ENCODE measurements around the gene CLTC. TPM values are rescaled to one million over a fixed set of nuclear protein-coding genes. Genes with fewer than 3 reads are reported as not detected.
A peak's percentile ranks its signal among the peaks of the same experiment; 100 is the strongest.

CLTC gene
- total RNA-seq, 1 donor from 2014 or later, result 253 TPM

DNA sequence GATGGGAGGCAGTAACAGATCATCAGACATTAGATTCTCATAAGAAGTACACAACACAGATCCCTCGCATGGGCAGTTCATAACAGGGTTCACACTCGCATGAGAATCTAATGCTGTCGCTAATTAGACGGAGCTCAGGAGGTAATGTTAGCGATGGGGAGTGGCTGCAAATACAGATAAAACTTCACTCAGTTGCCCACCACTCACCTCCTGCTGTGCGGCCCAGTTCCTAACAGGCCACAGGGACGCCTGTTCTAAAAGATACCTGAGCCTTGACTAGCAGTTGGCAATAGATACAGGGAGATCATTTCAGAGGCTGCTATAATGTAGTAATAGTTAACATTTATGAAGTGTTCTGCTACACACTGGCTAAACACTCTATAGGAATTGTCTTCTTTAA is 82.6 kb downstream of the CLTC start:
- Mint-ChIP-seq H3K4me1 (ENCODE audit: low read depth, unreplicated experiment) (peaks cover 10% of the 10 kb centered on the region), H3K27me3 (ENCODE audit: unreplicated experiment) (peaks cover 4% of the 10 kb centered on the region), H3K4me3 (ENCODE audit: unreplicated experiment) (no peak overlapping the region), H3K36me3 (ENCODE audit: unreplicated experiment) (no peaks in the 10 kb centered on the region), H3K27ac (ENCODE audit: unreplicated experiment) (no peak overlapping the region), H3K9me3 (ENCODE audit: unreplicated experiment) (peaks cover 4% of the 10 kb centered on the region)
- TF ChIP-seq, protein P1, sequence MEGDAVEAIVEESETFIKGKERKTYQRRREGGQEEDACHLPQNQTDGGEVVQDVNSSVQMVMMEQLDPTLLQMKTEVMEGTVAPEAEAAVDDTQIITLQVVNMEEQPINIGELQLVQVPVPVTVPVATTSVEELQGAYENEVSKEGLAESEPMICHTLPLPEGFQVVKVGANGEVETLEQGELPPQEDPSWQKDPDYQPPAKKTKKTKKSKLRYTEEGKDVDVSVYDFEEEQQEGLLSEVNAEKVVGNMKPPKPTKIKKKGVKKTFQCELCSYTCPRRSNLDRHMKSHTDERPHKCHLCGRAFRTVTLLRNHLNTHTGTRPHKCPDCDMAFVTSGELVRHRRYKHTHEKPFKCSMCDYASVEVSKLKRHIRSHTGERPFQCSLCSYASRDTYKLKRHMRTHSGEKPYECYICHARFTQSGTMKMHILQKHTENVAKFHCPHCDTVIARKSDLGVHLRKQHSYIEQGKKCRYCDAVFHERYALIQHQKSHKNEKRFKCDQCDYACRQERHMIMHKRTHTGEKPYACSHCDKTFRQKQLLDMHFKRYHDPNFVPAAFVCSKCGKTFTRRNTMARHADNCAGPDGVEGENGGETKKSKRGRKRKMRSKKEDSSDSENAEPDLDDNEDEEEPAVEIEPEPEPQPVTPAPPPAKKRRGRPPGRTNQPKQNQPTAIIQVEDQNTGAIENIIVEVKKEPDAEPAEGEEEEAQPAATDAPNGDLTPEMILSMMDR (IDR thresholded peaks at IDR 0.05; ENCODE audit: partially characterized antibody, unreplicated experiment), result no peak
- DNase-seq, result no peak

DNA sequence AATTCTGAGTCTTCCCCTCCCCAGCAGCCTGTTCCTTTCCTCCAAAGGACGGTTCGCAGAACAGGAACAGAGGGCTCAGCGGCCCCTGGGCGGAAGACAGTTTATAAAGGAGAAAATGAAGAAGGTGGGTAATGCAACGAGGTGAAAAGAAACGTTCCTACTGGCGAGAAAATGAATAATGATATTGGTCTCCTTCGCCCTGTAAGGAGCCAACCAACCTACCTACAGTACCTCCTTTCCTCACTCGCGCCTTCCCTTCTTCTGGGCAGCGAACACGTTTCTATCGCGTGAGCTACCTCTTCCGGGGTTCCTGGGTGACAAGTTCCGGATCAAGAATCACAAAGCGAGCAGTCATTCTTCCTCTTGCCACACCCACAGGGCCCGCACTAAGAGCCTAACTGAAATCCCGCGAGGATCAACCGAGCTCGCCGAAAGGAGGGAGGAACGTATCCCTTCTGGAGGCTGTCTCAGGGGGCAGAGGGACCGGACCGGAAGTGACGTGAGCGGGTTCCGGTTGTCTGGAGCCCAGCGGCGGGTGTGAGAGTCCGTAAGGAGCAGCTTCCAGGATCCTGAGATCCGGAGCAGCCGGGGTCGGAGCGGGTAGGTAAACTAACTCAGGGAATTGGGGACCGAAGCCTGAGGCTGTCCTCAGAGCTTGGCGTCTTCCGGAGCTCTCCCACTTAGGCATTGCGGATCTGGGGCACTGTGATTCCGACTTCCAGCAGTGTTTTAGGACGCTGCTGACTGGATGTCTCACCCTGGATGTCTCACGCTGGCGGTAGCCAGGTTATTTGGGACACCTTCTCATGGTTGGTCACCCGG is 87.7 kb downstream of the CLTC start, which contains the start of the genes PTRH2 and VMP1:
PTRH2 (minus strand) TSS at position 282 of the 822 bp plus-strand sequence. CDS start 9,452 bp downstream, outside the sequence.
VMP1 (plus strand) TSS at position 506 of the 822 bp plus-strand sequence. CDS start 23,793 bp downstream, outside the sequence.
- H3K27me3 Mint-ChIP-seq (ENCODE audit: unreplicated experiment), result peaks cover 10% of the 10 kb centered on the region
- peaks cover 8% of the 10 kb centered on the region for H3K9me3 Mint-ChIP-seq (ENCODE audit: unreplicated experiment)
- H3K4me1 Mint-ChIP-seq (ENCODE audit: low read depth, unreplicated experiment), result peaks cover 11% of the 10 kb centered on the region
- TF ChIP-seq, protein P1 (IDR thresholded peaks at IDR 0.05; ENCODE audit: partially characterized antibody, unreplicated experiment), result no peak
- no peaks in the 10 kb centered on the region for H3K36me3 Mint-ChIP-seq (ENCODE audit: unreplicated experiment)
- H3K27ac Mint-ChIP-seq (ENCODE audit: unreplicated experiment), result peak within 1 kb of the TSS; percentile 98
- peak; percentile 97 for DNase-seq
- H3K4me3 Mint-ChIP-seq (ENCODE audit: unreplicated experiment), result peak within 1 kb of the TSS; percentile 99

DNA sequence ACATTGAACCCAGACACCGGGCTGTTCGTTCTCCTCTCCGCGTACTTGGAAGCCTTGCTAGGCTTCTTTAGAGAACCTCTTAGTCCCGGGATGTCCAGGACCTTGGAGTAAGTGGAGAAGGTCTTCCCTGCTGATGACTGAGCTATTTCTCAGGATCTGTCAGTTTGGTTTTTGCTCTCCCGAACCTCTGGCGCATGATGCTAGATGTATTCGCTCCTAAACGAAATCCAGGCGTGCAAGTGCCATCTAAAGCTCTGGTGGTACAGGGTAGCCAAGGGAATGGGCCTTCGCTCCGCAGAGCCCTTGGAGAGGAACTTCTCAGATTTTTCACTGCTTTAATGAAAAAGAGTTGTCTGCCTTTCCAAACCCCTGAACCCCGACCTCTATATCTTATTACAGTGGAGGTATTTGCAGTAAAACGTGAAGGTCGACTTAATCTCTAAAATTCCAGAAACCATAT is 88.3 kb downstream of the CLTC start:
- Mint-ChIP-seq H3K4me1 (ENCODE audit: low read depth, unreplicated experiment) (peaks cover 11% of the 10 kb centered on the region), H3K27me3 (ENCODE audit: unreplicated experiment) (peaks cover 10% of the 10 kb centered on the region), H3K36me3 (ENCODE audit: unreplicated experiment) (no peaks in the 10 kb centered on the region), H3K9me3 (ENCODE audit: unreplicated experiment) (peaks cover 8% of the 10 kb centered on the region), H3K4me3 (ENCODE audit: unreplicated experiment) (peak overlapping the region; percentile 99), H3K27ac (ENCODE audit: unreplicated experiment) (peak overlapping the region; percentile 98)
- no peak for DNase-seq
- TF ChIP-seq, protein P1 (IDR thresholded peaks at IDR 0.05; ENCODE audit: partially characterized antibody, unreplicated experiment), result no peak

DNA sequence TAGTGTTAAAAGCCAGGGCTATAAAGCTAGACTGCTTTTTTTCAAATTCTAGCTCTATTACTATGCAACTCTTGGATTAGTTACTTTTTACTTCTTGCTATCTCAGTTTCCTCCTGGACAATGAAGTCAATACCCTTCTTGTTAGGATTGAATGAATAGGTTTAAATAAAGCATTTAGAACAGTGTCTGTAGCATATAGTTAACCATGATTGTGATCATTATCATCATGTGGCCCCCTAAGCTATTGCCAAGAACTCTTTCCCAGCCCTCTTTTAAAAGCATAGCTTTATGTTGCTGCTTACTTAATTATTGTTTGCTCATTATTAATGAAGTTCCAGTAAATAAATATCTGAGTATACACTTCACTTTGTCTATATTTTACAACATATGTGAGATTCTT is 92.2 kb downstream of the CLTC start:
- no peak overlapping the region for H3K27ac Mint-ChIP-seq (ENCODE audit: unreplicated experiment)
- DNase-seq, result no peak
- H3K4me1 Mint-ChIP-seq (ENCODE audit: low read depth, unreplicated experiment), result peaks cover 6% of the 10 kb centered on the region
- H3K27me3 Mint-ChIP-seq (ENCODE audit: unreplicated experiment), result peaks cover 10% of the 10 kb centered on the region
- H3K36me3 Mint-ChIP-seq (ENCODE audit: unreplicated experiment), result no peaks in the 10 kb centered on the region
- H3K9me3 Mint-ChIP-seq (ENCODE audit: unreplicated experiment), result peaks cover 8% of the 10 kb centered on the region
- TF ChIP-seq, protein P1 (IDR thresholded peaks at IDR 0.05; ENCODE audit: partially characterized antibody, unreplicated experiment), result no peak
- H3K4me3 Mint-ChIP-seq (ENCODE audit: unreplicated experiment), result no peak overlapping the region

DNA sequence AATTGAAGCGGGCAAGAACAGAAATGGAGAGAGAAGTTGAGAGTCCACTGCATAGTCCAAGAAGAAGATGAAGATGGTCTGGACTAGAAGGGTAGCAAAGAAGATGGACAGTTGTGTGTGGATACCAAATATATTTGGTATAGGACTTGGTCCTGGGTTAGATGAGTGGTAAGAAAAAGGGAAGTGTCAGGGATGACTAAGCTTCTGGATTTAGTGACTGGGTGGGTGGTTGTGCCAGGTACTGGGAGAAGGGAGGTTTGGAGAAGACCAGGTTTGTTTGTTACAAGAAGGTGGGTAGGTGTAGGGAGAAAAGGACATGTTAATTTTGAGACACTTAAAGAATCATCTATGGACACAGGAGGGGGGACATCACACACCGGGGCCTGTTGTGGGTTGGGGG is 93.2 kb downstream of the CLTC start:
- DNase-seq, result no peak
- Mint-ChIP-seq H3K27me3 (ENCODE audit: unreplicated experiment) (peaks cover 2% of the 10 kb centered on the region), H3K4me1 (ENCODE audit: low read depth, unreplicated experiment) (peaks cover 6% of the 10 kb centered on the region), H3K36me3 (ENCODE audit: unreplicated experiment) (no peaks in the 10 kb centered on the region), H3K4me3 (ENCODE audit: unreplicated experiment) (no peak overlapping the region), H3K27ac (ENCODE audit: unreplicated experiment) (no peak overlapping the region), H3K9me3 (ENCODE audit: unreplicated experiment) (peaks cover 4% of the 10 kb centered on the region)
- TF ChIP-seq, protein P1 (IDR thresholded peaks at IDR 0.05; ENCODE audit: partially characterized antibody, unreplicated experiment), result no peak
